Measurements from ENCODE around the gene RUFY3. TPM values are rescaled to one million over a fixed set of nuclear protein-coding genes. Genes with fewer than 3 reads are reported as not detected.

RUFY3 gene
- total RNA-seq, result 52.9 and 60.9 TPM in 2 replicates

GRCh38 chr4:70721747-70722146 lies at the start of gene RUFY3:
Gene RUFY3 (plus strand): TSS chr4:70721964. CDS start chr4:70722574, 610 bp downstream.

GRCh38 chr4:70687821-70688794 lies 33.7 kb upstream of the RUFY3 start, which contains the start of gene UTP3:
Gene UTP3 (plus strand): TSS chr4:70688532. CDS start chr4:70688678, 146 bp downstream.

GRCh38 chr4:70839589-70840093 lies 117.9 kb downstream of the RUFY3 start, which contains the start of gene GRSF1:
Gene GRSF1 (minus strand): TSS chr4:70839890. CDS start chr4:70839827, 63 bp downstream.

Small RNA genes within 50 kb of the gene (small RNA-seq; reads per million reads assigned to genes)
- not detected for gene RF00026
- not detected for gene RNU6-520P
- gene RNU6-784P, result 1.4 reads per million, percentile 61 among the genes with 10 or more reads in this experiment
- not detected for gene RNU6-891P

Other genes with a start within 250 kb of the RUFY3 start
- not detected in 2 replicates for gene MUC7, start 249.8 kb upstream of the RUFY3 start, total RNA-seq
- 0.43 TPM in 1 of 2 replicates, not detected in the other for gene AMTN, start 203.4 kb upstream of the RUFY3 start, total RNA-seq
- gene AMBN, start 129.7 kb upstream of the RUFY3 start, total RNA-seq, result not detected in 2 replicates
- 0.11 and 0.13 TPM in 2 replicates for gene ENAM, start 93.2 kb upstream of the RUFY3 start, total RNA-seq
- 6.4 and 25.7 TPM in 2 replicates for gene JCHAIN, start 55.5 kb upstream of the RUFY3 start, total RNA-seq
- gene UTP3, start 33.4 kb upstream of the RUFY3 start, total RNA-seq, result 17.9 and 19.2 TPM in 2 replicates
- gene GRSF1, start 117.9 kb downstream of the RUFY3 start, total RNA-seq, result 82.6 and 94.5 TPM in 2 replicates
- gene MOB1B, start 180.4 kb downstream of the RUFY3 start, total RNA-seq, result 18.1 and 19.9 TPM in 2 replicates